ENCODE results near the gene ENDOV.

ENDOV gene

DNA sequence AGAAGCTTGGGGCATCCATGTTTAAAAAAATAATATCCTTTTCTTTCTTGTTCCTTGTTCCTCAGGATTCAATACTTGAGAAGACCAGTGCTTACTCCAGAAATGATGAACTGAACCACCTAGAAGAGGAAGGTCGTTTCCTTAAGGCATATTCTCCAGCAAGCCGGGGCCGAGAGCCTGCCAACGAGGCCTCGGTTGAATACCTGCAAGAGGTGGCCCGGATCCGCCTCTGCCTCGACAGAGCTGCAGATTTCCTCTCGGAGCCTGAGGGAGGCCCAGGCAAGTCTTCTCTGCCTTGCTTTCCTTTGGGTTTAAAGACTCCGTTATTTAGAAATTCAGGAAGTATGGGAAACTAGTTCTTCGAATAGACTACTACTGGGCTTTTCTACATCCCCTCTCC is 42.5 kb upstream of the ENDOV start:
- Histone ChIP-seq H3K23ac (ENCODE audit: low read length) (no peak overlapping the region), H2AFZ (ENCODE audit: insufficient read depth, low read length, poor library complexity) (no peak overlapping the region), H3K27me3 (ENCODE audit: insufficient read depth, low read length) (no peaks in the 10 kb centered on the region)

DNA sequence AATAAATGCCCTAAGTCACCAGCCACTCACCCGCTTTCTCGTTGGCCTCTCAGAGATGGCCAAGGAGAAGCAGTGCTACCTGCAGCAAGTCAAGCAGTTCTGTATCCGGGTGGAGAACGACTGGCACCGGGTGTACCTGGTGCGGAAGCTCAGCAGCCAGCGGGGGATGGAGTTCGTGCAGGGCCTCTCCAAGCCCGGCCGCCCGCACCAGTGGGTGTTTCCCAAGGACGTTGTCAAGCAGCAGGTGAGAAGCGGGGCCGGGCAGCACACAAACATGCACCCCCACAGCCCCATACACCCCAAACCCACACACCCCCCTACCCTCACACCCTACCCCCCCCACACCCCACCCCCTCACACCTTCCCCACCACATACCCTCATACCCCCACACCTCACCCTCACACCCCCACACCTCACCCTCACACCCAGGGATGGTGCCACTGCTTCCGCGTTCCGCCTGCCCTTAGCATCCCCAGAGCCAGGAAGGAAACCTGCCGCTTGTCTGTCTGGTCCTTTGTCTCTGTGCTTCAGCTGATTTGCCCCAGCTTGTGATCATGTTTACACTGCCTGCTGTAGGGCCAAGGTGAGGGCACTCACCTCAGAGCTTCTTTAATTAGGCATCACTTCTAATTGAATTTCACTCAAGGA is 41.9 kb upstream of the ENDOV start:
- Histone ChIP-seq H3K18ac (ENCODE audit: low read length) (no peak overlapping the region), H3K4ac (ENCODE audit: low read depth, low read length) (no peak overlapping the region), H2BK12ac (ENCODE audit: low read length) (no peak overlapping the region), H4K91ac (ENCODE audit: low read depth, low read length) (no peak overlapping the region), H3K79me2 (ENCODE audit: control insufficient read depth, insufficient read depth, low read length, poor library complexity) (no peaks in the 10 kb centered on the region), H3K9me3 (ENCODE audit: insufficient read depth, low read depth, low read length) (peaks cover 3% of the 10 kb centered on the region), H4K8ac (ENCODE audit: low read depth, low read length) (no peak overlapping the region), H3K27ac (ENCODE audit: low read depth, low read length) (no peak overlapping the region), H3K14ac (ENCODE audit: low read length) (no peak overlapping the region), H2AK5ac (ENCODE audit: low read length) (no peak overlapping the region), H2BK120ac (ENCODE audit: insufficient read depth, low read length, poor library complexity) (no peak overlapping the region), H3K27me3 (ENCODE audit: insufficient read depth, low read length) (no peaks in the 10 kb centered on the region), H3K23ac (ENCODE audit: low read length) (no peak overlapping the region), H3K36me3 (ENCODE audit: control insufficient read depth in 1 of 2, insufficient read depth in 2 of 2, low read length in 2 of 2) (peaks cover 49 to 61% of the 10 kb centered on the region in 2 experiments), H2BK5ac (ENCODE audit: low read depth, low read length, poor library complexity) (no peak overlapping the region), H3K9ac (ENCODE audit: low read length) (no peak overlapping the region), H3K4me2 (ENCODE audit: low read length) (no peak overlapping the region), H4K12ac (ENCODE audit: low read depth, low read length) (no peak overlapping the region), H3K79me1 (ENCODE audit: low read length) (no peaks in the 10 kb centered on the region), H2AFZ (ENCODE audit: insufficient read depth, low read length, poor library complexity) (no peak overlapping the region), H3K4me3 (ENCODE audit: low read depth, low read length) (no peak overlapping the region), H3K4me1 (ENCODE audit: control insufficient read depth in 1 of 2, insufficient read depth in 2 of 2, low read length in 2 of 2) (no peaks in the 10 kb centered on the region)
- no CpG with 5 or more reads among the region's 18 CpGs for WGBS (ENCODE audit: extremely low coverage, insufficient coverage, insufficient read length)
- no peak for DNase-seq

More for the DNA sequence above, 42.5 kb upstream of the ENDOV start:
- Histone ChIP-seq H3K27ac (ENCODE audit: low read depth, low read length) (no peak overlapping the region), H3K79me2 (ENCODE audit: control insufficient read depth, insufficient read depth, low read length, poor library complexity) (no peaks in the 10 kb centered on the region), H2BK120ac (ENCODE audit: insufficient read depth, low read length, poor library complexity) (no peak overlapping the region), H3K4ac (ENCODE audit: low read depth, low read length) (no peak overlapping the region), H3K4me1 (ENCODE audit: control insufficient read depth in 1 of 2, insufficient read depth in 2 of 2, low read length in 2 of 2) (no peaks in the 10 kb centered on the region), H4K12ac (ENCODE audit: low read depth, low read length) (no peak overlapping the region), H3K14ac (ENCODE audit: low read length) (no peak overlapping the region), H2AK5ac (ENCODE audit: low read length) (no peak overlapping the region), H3K9ac (ENCODE audit: low read length) (no peak overlapping the region), H3K4me2 (ENCODE audit: low read length) (no peak overlapping the region), H2BK12ac (ENCODE audit: low read length) (no peak overlapping the region), H3K36me3 (ENCODE audit: control insufficient read depth in 1 of 2, insufficient read depth in 2 of 2, low read length in 2 of 2) (peaks cover 48 to 60% of the 10 kb centered on the region in 2 experiments), H3K9me3 (ENCODE audit: insufficient read depth, low read depth, low read length) (peaks cover 4% of the 10 kb centered on the region), H4K91ac (ENCODE audit: low read depth, low read length) (no peak overlapping the region), H3K4me3 (ENCODE audit: low read depth, low read length) (no peak overlapping the region), H2BK5ac (ENCODE audit: low read depth, low read length, poor library complexity) (no peak overlapping the region), H3K79me1 (ENCODE audit: low read length) (no peaks in the 10 kb centered on the region), H3K18ac (ENCODE audit: low read length) (no peak overlapping the region), H4K8ac (ENCODE audit: low read depth, low read length) (no peak overlapping the region)
- no CpG with 5 or more reads among the region's 11 CpGs for WGBS (ENCODE audit: extremely low coverage, insufficient coverage, insufficient read length)
- DNase-seq: no peak

DNA sequence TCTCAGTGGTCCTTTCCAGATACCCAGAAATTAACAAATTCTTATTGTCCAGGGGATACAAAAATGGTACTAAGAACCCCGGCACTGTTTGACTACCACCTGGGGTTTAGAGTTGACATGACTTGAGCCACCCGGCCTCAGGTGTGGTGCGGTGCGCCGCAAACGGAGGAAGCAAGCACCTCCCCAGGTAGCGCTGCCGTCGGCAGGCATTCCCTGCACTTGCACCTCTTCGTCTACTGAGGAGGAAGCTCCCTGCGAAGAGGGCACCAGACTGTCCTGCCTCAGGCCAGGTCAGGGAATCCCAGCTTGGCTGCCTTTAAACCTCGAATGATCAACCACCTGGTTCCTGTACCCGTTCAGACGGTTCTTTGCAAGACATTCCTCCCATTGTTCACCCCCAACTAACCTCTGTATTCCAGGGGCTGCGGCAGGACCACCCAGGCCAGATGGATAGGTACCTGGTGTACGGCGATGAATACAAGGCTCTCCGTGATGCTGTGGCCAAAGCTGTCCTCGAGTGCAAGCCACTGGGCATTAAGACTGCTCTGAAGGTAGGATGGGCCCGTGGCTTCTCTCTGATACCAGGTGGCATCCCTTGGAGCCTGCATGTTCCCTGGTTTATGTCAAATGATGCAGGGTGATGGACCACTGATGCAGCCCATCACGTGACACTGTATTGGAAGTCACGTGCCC is 40.8 kb upstream of the ENDOV start:
- Histone ChIP-seq H3K4ac (ENCODE audit: low read depth, low read length) (no peak overlapping the region), H3K79me2 (ENCODE audit: control insufficient read depth, insufficient read depth, low read length, poor library complexity) (no peaks in the 10 kb centered on the region), H3K27ac (ENCODE audit: low read depth, low read length) (no peak overlapping the region), H3K4me3 (ENCODE audit: low read depth, low read length) (no peak overlapping the region), H4K12ac (ENCODE audit: low read depth, low read length) (no peak overlapping the region), H2AFZ (ENCODE audit: insufficient read depth, low read length, poor library complexity) (no peak overlapping the region), H3K18ac (ENCODE audit: low read length) (no peak overlapping the region), H3K79me1 (ENCODE audit: low read length) (no peaks in the 10 kb centered on the region), H3K36me3 (ENCODE audit: control insufficient read depth in 1 of 2, insufficient read depth in 2 of 2, low read length in 2 of 2) (peaks cover 48 to 63% of the 10 kb centered on the region in 2 experiments), H2BK5ac (ENCODE audit: low read depth, low read length, poor library complexity) (no peak overlapping the region), H2BK120ac (ENCODE audit: insufficient read depth, low read length, poor library complexity) (no peak overlapping the region), H2AK5ac (ENCODE audit: low read length) (no peak overlapping the region), H3K27me3 (ENCODE audit: insufficient read depth, low read length) (no peaks in the 10 kb centered on the region), H3K4me1 (ENCODE audit: control insufficient read depth in 1 of 2, insufficient read depth in 2 of 2, low read length in 2 of 2) (no peaks in the 10 kb centered on the region), H4K8ac (ENCODE audit: low read depth, low read length) (no peak overlapping the region), H3K4me2 (ENCODE audit: low read length) (no peak overlapping the region), H4K91ac (ENCODE audit: low read depth, low read length) (no peak overlapping the region), H3K23ac (ENCODE audit: low read length) (no peak overlapping the region), H2BK12ac (ENCODE audit: low read length) (no peak overlapping the region), H3K14ac (ENCODE audit: low read length) (no peak overlapping the region), H3K9ac (ENCODE audit: low read length) (no peak overlapping the region), H3K9me3 (ENCODE audit: insufficient read depth, low read depth, low read length) (peaks cover 4% of the 10 kb centered on the region)
- WGBS (ENCODE audit: extremely low coverage, insufficient coverage, insufficient read length): no CpG with 5 or more reads among the region's 22 CpGs
- DNase-seq: no peak

DNA sequence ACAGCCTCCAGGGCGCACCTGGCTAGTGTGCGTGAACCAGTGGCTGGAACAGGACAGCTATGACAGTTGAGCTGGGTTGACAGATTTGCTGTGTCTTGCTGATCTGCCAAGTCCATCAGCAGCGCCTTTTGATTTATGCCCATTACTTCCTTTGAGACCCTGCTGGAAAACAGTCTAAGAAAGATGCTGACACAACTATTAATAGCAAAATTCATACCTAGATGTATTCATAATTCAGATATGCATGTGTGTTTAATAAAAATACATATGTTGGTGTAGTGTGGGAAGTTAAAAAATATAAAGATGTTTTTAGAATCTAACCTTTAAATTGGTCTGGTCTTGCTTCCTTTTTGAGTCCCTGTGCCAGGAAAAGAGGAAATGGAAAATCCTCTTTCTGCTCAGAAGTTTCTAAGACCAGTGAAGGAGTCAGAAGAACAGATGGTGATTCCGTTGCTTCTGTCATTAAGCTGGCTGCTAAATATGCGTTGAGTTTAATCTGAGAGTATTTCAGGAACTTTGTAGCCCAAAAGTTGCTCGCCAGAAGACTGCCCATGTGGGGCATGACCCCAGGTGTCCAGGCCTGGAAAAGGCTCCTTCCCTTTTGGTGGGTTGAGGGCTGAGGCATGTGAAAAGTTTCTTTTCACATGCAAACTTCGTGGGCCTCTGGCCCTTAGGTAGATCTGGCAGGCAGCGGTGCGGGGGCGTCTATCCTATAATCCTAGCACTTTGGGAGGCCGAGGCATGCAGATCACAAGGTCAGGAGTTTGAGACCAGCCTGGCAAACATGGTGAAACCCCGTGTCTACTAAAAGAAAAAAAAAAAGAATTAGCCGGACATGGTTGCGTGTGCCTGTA is 40.0 kb upstream of the ENDOV start:
- Histone ChIP-seq H2BK12ac (ENCODE audit: low read length) (no peak overlapping the region), H4K12ac (ENCODE audit: low read depth, low read length) (no peak overlapping the region), H3K27ac (ENCODE audit: low read depth, low read length) (no peak overlapping the region), H3K9me3 (ENCODE audit: insufficient read depth, low read depth, low read length) (peaks cover 4% of the 10 kb centered on the region), H3K79me2 (ENCODE audit: control insufficient read depth, insufficient read depth, low read length, poor library complexity) (no peaks in the 10 kb centered on the region), H2BK120ac (ENCODE audit: insufficient read depth, low read length, poor library complexity) (no peak overlapping the region), H3K18ac (ENCODE audit: low read length) (no peak overlapping the region), H3K4ac (ENCODE audit: low read depth, low read length) (no peak overlapping the region), H3K4me1 (ENCODE audit: control insufficient read depth in 1 of 2, insufficient read depth in 2 of 2, low read length in 2 of 2) (no peaks in the 10 kb centered on the region), H3K9ac (ENCODE audit: low read length) (no peak overlapping the region), H4K91ac (ENCODE audit: low read depth, low read length) (no peak overlapping the region), H3K27me3 (ENCODE audit: insufficient read depth, low read length) (no peaks in the 10 kb centered on the region), H3K4me3 (ENCODE audit: low read depth, low read length) (no peak overlapping the region), H2BK5ac (ENCODE audit: low read depth, low read length, poor library complexity) (no peak overlapping the region), H3K23ac (ENCODE audit: low read length) (no peak overlapping the region), H3K36me3 (ENCODE audit: control insufficient read depth in 1 of 2, insufficient read depth in 2 of 2, low read length in 2 of 2) (peaks cover 48 to 59% of the 10 kb centered on the region in 2 experiments), H3K14ac (ENCODE audit: low read length) (no peak overlapping the region), H2AK5ac (ENCODE audit: low read length) (no peak overlapping the region), H3K4me2 (ENCODE audit: low read length) (no peak overlapping the region), H4K8ac (ENCODE audit: low read depth, low read length) (no peak overlapping the region), H2AFZ (ENCODE audit: insufficient read depth, low read length, poor library complexity) (no peak overlapping the region), H3K79me1 (ENCODE audit: low read length) (no peaks in the 10 kb centered on the region)
- no CpG with 5 or more reads among the region's 14 CpGs for WGBS (ENCODE audit: extremely low coverage, insufficient coverage, insufficient read length)
- DNase-seq: no peak

All from trophoblast cell (in vitro differentiated cells and primary cell).